Measurements from ENCODE around the gene IFNB1.

IFNB1 gene

GRCh38 chr9:21031091-21031807 lies 46.5 kb downstream of the IFNB1 start, which contains the start of gene HACD4:
HACD4 (minus strand) TSS chr9:21031640; CDS start chr9:21031590, 50 bp downstream.
- Mint-ChIP-seq H3K4me1 (peaks cover 24% of the 10 kb centered on the region), H3K27me3 (no peaks in the 10 kb centered on the region), H3K9me3 (no peaks in the 10 kb centered on the region), H3K27ac (peak within 1 kb of the TSS; percentile 43), H3K36me3 (peaks cover 6% of the 10 kb centered on the region), H3K4me3 (peak within 1 kb of the TSS; percentile 77)

- Mint-ChIP-seq H3K9me3 (no peaks in the 10 kb centered on the region), H3K27ac (no peak overlapping the region), H3K27me3 (no peaks in the 10 kb centered on the region), H3K4me3 (no peak overlapping the region), H3K36me3 (peaks cover 9% of the 10 kb centered on the region), H3K4me1 (peaks cover 31% of the 10 kb centered on the region)
These were observed 47.2 kb downstream of the IFNB1 start for GRCh38 chr9:21030389-21031035.

- H3K4me1 Mint-ChIP-seq, result peaks cover 31% of the 10 kb centered on the region
- no peak overlapping the region for H3K4me3 Mint-ChIP-seq
- H3K9me3 Mint-ChIP-seq, result no peaks in the 10 kb centered on the region
- H3K27ac Mint-ChIP-seq, result no peak overlapping the region
- peaks cover 9% of the 10 kb centered on the region for H3K36me3 Mint-ChIP-seq
- no peaks in the 10 kb centered on the region for H3K27me3 Mint-ChIP-seq
These were observed 48.1 kb downstream of the IFNB1 start for GRCh38 chr9:21029661-21030060.

- Mint-ChIP-seq H3K4me3 (no peak overlapping the region), H3K36me3 (peaks cover 13% of the 10 kb centered on the region), H3K9me3 (no peaks in the 10 kb centered on the region), H3K4me1 (peaks cover 33% of the 10 kb centered on the region), H3K27me3 (no peaks in the 10 kb centered on the region), H3K27ac (no peak overlapping the region)
These were observed 49.3 kb downstream of the IFNB1 start for GRCh38 chr9:21028466-21028865.

- no peak overlapping the region for H3K27ac Mint-ChIP-seq
- H3K4me1 Mint-ChIP-seq, result peaks cover 21% of the 10 kb centered on the region
- H3K27me3 Mint-ChIP-seq, result no peaks in the 10 kb centered on the region
- peaks cover 17% of the 10 kb centered on the region for H3K36me3 Mint-ChIP-seq
- no peaks in the 10 kb centered on the region for H3K9me3 Mint-ChIP-seq
- no peak overlapping the region for H3K4me3 Mint-ChIP-seq
These were observed 50.4 kb downstream of the IFNB1 start for GRCh38 chr9:21027295-21027694.
